ENCODE data around the gene LAD1. TPM values are rescaled to one million over a fixed set of nuclear protein-coding genes. Genes with fewer than 3 reads are reported as not detected.

Gene LAD1
- total RNA-seq, 1 donor = not detected

DNA sequence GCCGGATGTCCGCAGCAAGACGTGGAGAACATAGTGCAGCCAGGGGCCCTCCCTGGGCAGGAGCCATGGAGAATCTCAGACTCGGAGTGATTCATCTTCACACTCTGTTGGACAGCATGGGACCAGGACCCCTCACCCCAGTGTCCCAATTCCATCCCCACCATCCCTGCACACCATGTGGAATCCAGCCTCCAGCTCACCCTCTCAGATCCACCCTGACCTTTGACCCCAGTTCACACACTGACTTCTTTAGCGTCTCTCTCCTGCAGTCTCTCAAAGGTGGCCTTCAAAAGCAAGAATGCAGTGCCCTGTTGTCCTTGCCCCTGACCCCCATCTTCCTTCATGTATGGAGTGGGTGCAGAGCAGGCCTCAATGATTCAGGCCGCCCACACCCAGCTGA is 24.5 kb upstream of the LAD1 start:
- Histone ChIP-seq H3K4me3 (ENCODE audit: low read length) (no peak overlapping the region), H3K4me1 (ENCODE audit: insufficient read depth, low read length) (peaks cover 4% of the 10 kb centered on the region), H3K9me3 (ENCODE audit: low read depth, low read length) (no peaks in the 10 kb centered on the region), H3K27me3 (ENCODE audit: insufficient read depth, low read length) (no peaks in the 10 kb centered on the region)

DNA sequence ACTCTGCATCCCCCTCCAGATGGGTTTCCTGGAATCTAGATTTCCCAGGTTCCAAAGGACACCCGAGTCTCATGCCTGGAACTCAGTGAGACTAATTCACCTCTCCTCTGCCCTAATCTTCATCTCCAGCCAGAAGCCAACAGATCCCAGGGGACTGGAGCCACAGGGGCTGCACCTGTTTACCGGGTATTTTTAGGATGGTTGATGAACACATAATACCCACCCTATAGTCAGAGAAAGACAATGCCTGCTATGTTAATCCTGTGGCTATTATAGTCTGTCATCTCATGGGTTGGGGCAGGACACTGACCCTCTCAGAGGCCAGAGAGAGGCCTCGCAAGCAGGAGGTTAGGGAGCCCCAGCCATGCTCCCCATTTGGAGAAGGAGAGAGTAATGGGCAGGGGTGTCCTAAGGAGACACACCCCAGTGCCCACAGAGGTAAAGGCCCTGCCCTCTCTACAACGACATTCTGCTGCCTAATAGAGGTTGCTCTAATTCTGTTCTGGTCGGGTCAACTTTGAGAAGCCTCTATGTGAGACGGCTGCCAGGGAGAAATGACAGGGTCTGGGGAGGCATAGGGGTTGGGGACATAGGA is 23.4 kb upstream of the LAD1 start:
- Histone ChIP-seq H3K9me3 (ENCODE audit: low read depth, low read length) (no peaks in the 10 kb centered on the region), H3K4me3 (ENCODE audit: low read length) (no peak overlapping the region), H3K27me3 (ENCODE audit: insufficient read depth, low read length) (no peaks in the 10 kb centered on the region), H3K4me1 (ENCODE audit: insufficient read depth, low read length) (no peaks in the 10 kb centered on the region)

- Histone ChIP-seq H3K27me3 (ENCODE audit: insufficient read depth, low read length) (no peaks in the 10 kb centered on the region), H3K4me1 (ENCODE audit: insufficient read depth, low read length) (no peaks in the 10 kb centered on the region), H3K4me3 (ENCODE audit: low read length) (no peak overlapping the region), H3K9me3 (ENCODE audit: low read depth, low read length) (no peaks in the 10 kb centered on the region)
Measured at GRCh38 chr1:201422026-201422425, 22.9 kb upstream of the LAD1 start.

DNA sequence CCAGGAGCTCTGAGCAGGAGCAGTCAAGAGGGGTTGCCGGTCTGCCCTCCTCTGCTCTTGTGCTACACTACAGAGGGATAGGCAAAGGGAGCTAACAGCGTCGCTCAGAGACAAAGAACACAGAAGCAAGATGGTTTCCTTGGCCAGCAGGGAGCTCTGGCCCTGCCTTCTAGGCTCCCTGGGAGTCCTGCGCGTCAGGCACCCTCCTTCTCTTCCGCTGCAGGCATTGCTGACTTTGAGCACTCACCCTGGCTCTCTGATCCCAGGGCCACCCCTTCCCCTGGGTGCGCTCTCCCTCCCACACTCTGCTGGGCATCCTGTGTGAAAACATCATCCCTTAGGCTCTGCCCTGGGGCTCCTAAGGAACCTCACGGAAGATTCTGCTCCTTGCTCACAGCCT is 21.9 kb upstream of the LAD1 start:
- Histone ChIP-seq H3K4me1 (ENCODE audit: insufficient read depth, low read length) (no peaks in the 10 kb centered on the region), H3K9me3 (ENCODE audit: low read depth, low read length) (no peaks in the 10 kb centered on the region), H3K27me3 (ENCODE audit: insufficient read depth, low read length) (no peaks in the 10 kb centered on the region), H3K4me3 (ENCODE audit: low read length) (no peak overlapping the region)

DNA sequence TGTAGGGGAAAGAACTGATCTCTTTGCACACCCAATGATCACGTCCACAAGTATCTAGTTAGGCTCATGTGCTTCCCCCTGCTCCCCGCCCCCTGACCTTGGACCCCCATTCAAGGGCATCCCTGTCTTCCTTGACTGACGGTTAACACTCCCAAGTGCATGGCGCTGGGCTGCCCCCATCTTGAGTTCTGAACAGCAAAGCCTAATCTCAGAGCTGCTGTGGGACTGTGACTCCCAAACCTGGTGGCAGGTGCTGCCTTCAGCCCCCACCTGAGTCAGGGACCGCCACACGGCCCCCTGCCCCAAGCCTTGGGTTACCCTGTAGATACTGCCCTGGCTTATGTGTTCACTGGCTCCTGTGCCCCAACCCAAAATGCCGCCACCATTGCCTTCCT is 21.5 kb upstream of the LAD1 start:
- Histone ChIP-seq H3K9me3 (ENCODE audit: low read depth, low read length) (no peaks in the 10 kb centered on the region), H3K4me3 (ENCODE audit: low read length) (no peak overlapping the region), H3K27me3 (ENCODE audit: insufficient read depth, low read length) (no peaks in the 10 kb centered on the region), H3K4me1 (ENCODE audit: insufficient read depth, low read length) (no peaks in the 10 kb centered on the region)

DNA sequence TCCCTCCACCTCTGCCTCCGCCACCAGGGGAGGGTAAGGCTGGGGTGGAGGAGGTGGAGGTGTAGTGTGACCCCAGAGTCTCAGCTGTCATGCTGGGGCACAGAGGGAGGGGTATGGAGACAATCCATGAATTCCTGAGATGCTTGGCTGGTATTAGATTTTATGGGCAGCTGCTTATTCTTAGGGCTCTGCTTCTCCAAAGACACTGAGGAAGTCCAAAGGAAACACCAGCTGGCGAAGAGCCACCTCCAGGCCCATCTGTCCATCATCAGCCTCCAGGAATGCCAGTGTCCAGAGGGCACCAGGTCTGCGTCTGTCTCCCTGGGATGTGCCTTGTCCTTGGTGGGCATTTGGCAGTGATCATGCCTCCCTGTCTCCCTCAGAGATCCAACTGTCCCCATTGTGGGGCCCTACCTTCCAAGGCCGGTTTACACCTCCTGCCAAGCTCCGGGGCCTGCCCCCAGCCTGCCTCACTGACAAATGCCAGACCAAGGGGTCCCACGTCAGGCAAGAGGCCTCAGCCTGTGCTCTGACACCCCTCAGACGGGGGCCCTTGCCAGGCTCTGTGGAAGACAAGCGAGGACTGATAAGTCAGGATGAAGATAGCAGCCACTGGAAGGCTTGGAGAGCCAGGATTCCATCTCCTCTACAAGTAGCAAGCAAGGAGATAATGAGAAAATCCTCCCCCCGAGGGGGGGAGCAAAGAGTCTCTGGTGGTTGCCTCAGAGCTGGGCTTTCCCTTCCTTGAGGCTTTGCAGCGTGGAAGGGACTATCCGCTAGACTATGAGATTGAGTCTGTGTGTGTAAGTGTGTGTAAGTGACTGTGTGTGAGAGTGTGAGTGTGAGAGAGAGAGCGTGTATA is 20.9 kb upstream of the LAD1 start:
- Histone ChIP-seq H3K4me3 (ENCODE audit: low read length) (no peak overlapping the region), H3K9me3 (ENCODE audit: low read depth, low read length) (no peaks in the 10 kb centered on the region), H3K4me1 (ENCODE audit: insufficient read depth, low read length) (no peaks in the 10 kb centered on the region), H3K27me3 (ENCODE audit: insufficient read depth, low read length) (no peaks in the 10 kb centered on the region)

- H3K9me3 ChIP-seq (ENCODE audit: low read depth, low read length) = no peaks in the 10 kb centered on the region
- no peak overlapping the region for H3K4me3 ChIP-seq (ENCODE audit: low read length)
- H3K27me3 ChIP-seq (ENCODE audit: insufficient read depth, low read length) = no peaks in the 10 kb centered on the region
- H3K4me1 ChIP-seq (ENCODE audit: insufficient read depth, low read length) = no peaks in the 10 kb centered on the region
Measured at GRCh38 chr1:201419256-201419655, 20.1 kb upstream of the LAD1 start.

DNA sequence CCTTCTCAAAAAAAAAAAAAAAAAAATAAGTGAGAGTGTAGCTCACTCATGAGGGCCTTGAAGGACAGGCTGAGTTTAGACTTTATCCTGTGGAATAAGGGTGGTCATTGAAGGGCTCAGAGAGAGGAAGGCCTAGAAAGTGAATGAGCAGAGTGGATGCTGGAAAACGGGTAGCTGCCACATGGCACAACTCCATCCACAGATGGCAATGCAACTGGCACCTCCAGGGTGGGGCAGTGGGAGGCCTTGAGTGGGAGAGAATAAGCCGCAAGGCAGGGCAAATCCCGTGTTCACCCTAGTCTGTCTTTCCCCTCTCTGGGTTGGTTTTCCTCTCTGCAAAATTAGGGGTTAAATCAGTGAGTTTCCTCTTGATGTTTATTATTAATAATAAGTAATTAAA is 19.3 kb upstream of the LAD1 start:
- no peaks in the 10 kb centered on the region for H3K4me1 ChIP-seq (ENCODE audit: insufficient read depth, low read length)

DNA sequence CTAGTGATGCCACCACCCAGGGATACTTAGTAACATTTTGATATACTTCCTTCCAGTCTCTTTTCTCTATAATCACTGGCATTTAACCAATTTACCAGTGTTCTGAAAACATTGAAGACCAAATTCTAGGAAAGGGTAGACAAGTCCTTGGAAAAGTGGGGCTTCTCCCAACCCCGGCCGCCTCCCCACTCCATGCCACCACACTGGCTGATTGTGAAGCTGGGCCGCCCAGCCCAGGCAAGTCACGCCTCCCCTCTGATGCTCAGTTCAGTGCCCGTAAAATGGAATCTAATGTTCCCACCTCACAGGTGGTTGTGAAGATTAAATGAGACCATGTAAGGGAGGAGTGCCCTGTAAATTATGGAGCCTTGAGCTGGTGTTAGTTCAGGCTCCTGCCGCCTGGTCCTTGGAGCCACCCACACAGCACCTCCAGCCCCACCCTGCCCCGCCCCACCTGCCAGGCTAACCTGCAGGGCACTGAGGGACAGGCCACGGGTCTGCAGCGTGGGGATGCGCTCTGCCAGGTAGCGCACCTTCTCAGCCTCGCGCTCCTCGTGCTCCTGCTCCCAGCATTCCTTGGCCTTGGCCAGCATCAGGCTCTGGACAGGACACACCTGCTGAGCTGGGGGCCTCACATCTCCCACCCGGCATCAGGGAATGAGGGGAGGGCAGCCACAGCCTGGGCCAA is 15.1 kb upstream of the LAD1 start:
- no peaks in the 10 kb centered on the region for H3K9me3 ChIP-seq (ENCODE audit: low read depth, low read length)
- H3K4me3 ChIP-seq (ENCODE audit: low read length) = no peak overlapping the region
- H3K4me1 ChIP-seq (ENCODE audit: insufficient read depth, low read length) = no peaks in the 10 kb centered on the region
- H3K27me3 ChIP-seq (ENCODE audit: insufficient read depth, low read length) = no peaks in the 10 kb centered on the region

More for the DNA sequence above, 19.3 kb upstream of the LAD1 start:
- Histone ChIP-seq H3K4me3 (ENCODE audit: low read length) (no peak overlapping the region), H3K27me3 (ENCODE audit: insufficient read depth, low read length) (no peaks in the 10 kb centered on the region), H3K9me3 (ENCODE audit: low read depth, low read length) (no peaks in the 10 kb centered on the region)

- Histone ChIP-seq H3K4me1 (ENCODE audit: insufficient read depth, low read length) (no peaks in the 10 kb centered on the region), H3K27me3 (ENCODE audit: insufficient read depth, low read length) (no peaks in the 10 kb centered on the region), H3K4me3 (ENCODE audit: low read length) (no peak overlapping the region), H3K9me3 (ENCODE audit: low read depth, low read length) (no peaks in the 10 kb centered on the region)
Measured at GRCh38 chr1:201411292-201411691, 12.2 kb upstream of the LAD1 start.

GRCh38 chr1:201409440-201409839 is 10.3 kb upstream of the LAD1 start:
- no peaks in the 10 kb centered on the region for H3K9me3 ChIP-seq (ENCODE audit: low read depth, low read length)

GRCh38 chr1:201408834-201409200 is 9.7 kb upstream of the LAD1 start:
- no peak overlapping the region for H3K4me3 ChIP-seq (ENCODE audit: low read length)
- no peaks in the 10 kb centered on the region for H3K9me3 ChIP-seq (ENCODE audit: low read depth, low read length)
- no peaks in the 10 kb centered on the region for H3K4me1 ChIP-seq (ENCODE audit: insufficient read depth, low read length)
- H3K27me3 ChIP-seq (ENCODE audit: insufficient read depth, low read length) = no peaks in the 10 kb centered on the region

More at GRCh38 chr1:201409440-201409839, 10.3 kb upstream of the LAD1 start:
- Histone ChIP-seq H3K4me1 (ENCODE audit: insufficient read depth, low read length) (no peaks in the 10 kb centered on the region), H3K27me3 (ENCODE audit: insufficient read depth, low read length) (no peaks in the 10 kb centered on the region), H3K4me3 (ENCODE audit: low read length) (no peak overlapping the region)

DNA sequence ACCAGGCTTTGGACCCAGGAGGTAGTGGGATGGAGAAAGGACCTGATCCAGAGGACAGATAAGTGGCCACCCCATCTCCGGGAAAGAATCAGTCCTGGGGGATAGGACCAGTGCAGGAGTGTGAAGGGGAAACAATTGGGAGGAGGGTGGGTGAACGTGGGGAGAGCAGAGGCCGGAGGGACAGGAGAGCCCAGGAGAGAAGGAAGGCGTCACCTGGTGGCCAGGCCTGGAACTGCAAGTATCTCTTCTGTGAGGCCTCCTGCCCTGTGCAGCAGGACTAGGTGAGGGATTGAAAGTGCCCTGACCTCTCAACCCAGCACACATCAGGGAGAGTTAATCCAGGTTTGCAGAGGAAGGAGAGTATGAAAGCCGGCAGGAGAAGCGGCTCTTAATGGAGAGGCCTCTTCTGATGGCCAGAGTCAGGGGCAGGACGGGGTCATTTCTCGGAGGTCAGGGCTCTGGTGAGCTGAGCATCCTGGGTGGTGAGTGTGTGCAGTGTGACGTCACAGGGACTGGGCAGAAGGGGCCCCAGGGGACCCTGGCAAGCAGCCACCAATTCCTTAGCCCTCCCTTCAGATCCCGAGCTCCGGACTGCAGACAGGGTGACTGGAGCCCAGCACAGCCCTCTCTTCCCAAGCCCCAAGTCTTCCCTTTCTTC is 9.2 kb upstream of the LAD1 start:
- Histone ChIP-seq H3K4me3 (ENCODE audit: low read length) (no peak overlapping the region), H3K4me1 (ENCODE audit: insufficient read depth, low read length) (no peaks in the 10 kb centered on the region), H3K27me3 (ENCODE audit: insufficient read depth, low read length) (no peaks in the 10 kb centered on the region), H3K9me3 (ENCODE audit: low read depth, low read length) (no peaks in the 10 kb centered on the region)

- Histone ChIP-seq H3K4me3 (ENCODE audit: low read length) (no peak overlapping the region), H3K9me3 (ENCODE audit: low read depth, low read length) (no peaks in the 10 kb centered on the region), H3K4me1 (ENCODE audit: insufficient read depth, low read length) (no peaks in the 10 kb centered on the region), H3K27me3 (ENCODE audit: insufficient read depth, low read length) (peaks cover 1% of the 10 kb centered on the region)
Measured at GRCh38 chr1:201406831-201407406, 7.8 kb upstream of the LAD1 start.

DNA sequence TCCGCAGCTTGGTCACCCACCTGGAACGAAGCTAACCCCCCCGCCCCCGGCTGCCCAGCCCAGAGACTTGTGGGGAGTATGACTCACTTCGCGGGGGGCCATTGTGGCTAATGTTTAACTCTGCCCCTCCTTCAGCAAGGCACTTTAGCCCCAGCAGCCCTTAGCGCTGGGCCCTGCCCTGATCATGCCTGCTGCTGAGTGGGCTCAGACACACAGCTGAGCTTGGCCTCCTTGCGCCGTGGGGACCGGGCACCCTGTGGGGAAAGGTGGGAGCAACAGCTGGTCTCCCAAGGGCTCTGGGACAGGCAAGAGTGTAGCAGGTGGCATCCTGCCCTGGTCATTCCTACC is 6.3 kb upstream of the LAD1 start:
- no peaks in the 10 kb centered on the region for H3K9me3 ChIP-seq (ENCODE audit: low read depth, low read length)
- H3K4me1 ChIP-seq (ENCODE audit: insufficient read depth, low read length) = no peaks in the 10 kb centered on the region
- no peak overlapping the region for H3K4me3 ChIP-seq (ENCODE audit: low read length)
- H3K27me3 ChIP-seq (ENCODE audit: insufficient read depth, low read length) = peaks cover 16% of the 10 kb centered on the region

Measured in mononuclear cell (primary cell).